Prostate gland (tissue), 2 donors: ENCODE results near the gene MFAP3. TPM values are rescaled to one million over a fixed set of nuclear protein-coding genes. Genes with fewer than 3 reads are reported as not detected.

ENCODE experiments used
- DNase-seq: peaks from one replicate; pipeline ENCODE4 v3.0.0-alpha.2; 2019; ENCODE audit warnings: low spot score
- H3K27ac ChIP-seq, 2 donors: fragments of 200-600 bp; sonication (generic); 2 replicates each; pipeline ENCODE4 v1.5.1; 2017 to 2019
- H3K27me3 ChIP-seq: fragments of 200-600 bp; sonication (generic); replicated peaks from 2 replicates; pipeline ENCODE4 v1.5.1; 2019; ENCODE audit not compliant: insufficient read depth
- H3K36me3 ChIP-seq, 2 donors: fragments of 200-600 bp; sonication (generic); 1 replicate in 1 of 2; 2 replicates in 1 of 2; pipeline versions ENCODE4 v1.5.1 to v1.8.1; 2017 to 2019
- H3K4me1 ChIP-seq: fragments of 200-600 bp; sonication (generic); replicated peaks from 2 replicates; pipeline ENCODE4 v1.5.1; 2019
- H3K4me3 ChIP-seq, 2 donors: fragments of 200-600 bp; sonication (generic); 2 replicates each; pipeline ENCODE4 v1.5.1; 2017 to 2019
- H3K9me3 ChIP-seq: fragments of 200-600 bp; sonication (generic); 2 replicates; pipeline ENCODE4 v1.5.1; 2017
- CTCF ChIP-seq, 4 experiments: fragments of 200-600 bp in 2 of 4; fragments of 450-650 bp in 2 of 4; sonication (generic) in 2 of 4; IDR thresholded peaks; 1 replicate in 3 of 4; 2 replicates in 1 of 4; pipeline ENCODE4 v1.5.1; 2016 to 2019; ENCODE audit warnings: antibody characterized with exemption in 4 of 4, mild to moderate bottlenecking in 2 of 4, moderate library complexity in 2 of 4
- POLR2A ChIP-seq: fragments of 450-650 bp; IDR thresholded peaks from one replicate; pipeline ENCODE4 v1.6.1; 2016; ENCODE audit warnings: antibody characterized with exemption, mild to moderate bottlenecking
- POLR2AphosphoS5 ChIP-seq: sonication (generic); formaldehyde crosslinking; IDR thresholded peaks from one replicate; pipeline ENCODE4 v1.6.1; 2017; ENCODE audit warnings: antibody characterized with exemption
- WGBS: methylation state at CpG from one replicate; pipeline ENCODE4 v1.1.5; 2018; 5-methylcytosine and 5-hydroxymethylcytosine counted together
- intact Hi-C: fragments of 100-400 bp; cut with DNase I; formaldehyde crosslinking; loops from one replicate; pipeline ENCODE4 v1.14.2; 2022
- total RNA-seq, 2 donors: library from RNA; depleted of rRNA; stranded (reverse); fragments of >200 nt; gene quantifications; one replicate each; pipeline ENCODE4 v1.1.0, GENCODE V29; 2016

The MFAP3 gene
- total RNA-seq, 2 donors from 2014 or later = 30.6 to 35.8 TPM

GRCh38 chr5:154038261-154038706 lies 483 bp upstream of the MFAP3 start:
- H3K9me3 ChIP-seq = no peaks in the 10 kb centered on the region
- H3K4me1 ChIP-seq = peaks cover 6% of the 10 kb centered on the region
- no peaks in the 10 kb centered on the region for H3K36me3 ChIP-seq
- no peaks in the 10 kb centered on the region for H3K27me3 ChIP-seq
- intact Hi-C loops = no loop called here
- TF ChIP-seq POLR2A (no peak), CTCF (IDR thresholded peaks at IDR 0.05) (no peak), POLR2AphosphoS5 (no peak)
- under 1% methylated on average over 22 of the region's 22 CpGs for WGBS
- peak; percentile 16 for DNase-seq
- peak overlapping the region; percentile 78 to 80 for H3K27ac ChIP-seq
- peak overlapping the region; percentile 70 to 74 for H3K4me3 ChIP-seq

- H3K27ac ChIP-seq = no peak overlapping the region
- DNase-seq = no peak
- 40% methylated on average over 1 of the region's 1 CpG for WGBS
These were observed 677 bp downstream of the MFAP3 start for GRCh38 chr5:154039458-154039829.

DNA sequence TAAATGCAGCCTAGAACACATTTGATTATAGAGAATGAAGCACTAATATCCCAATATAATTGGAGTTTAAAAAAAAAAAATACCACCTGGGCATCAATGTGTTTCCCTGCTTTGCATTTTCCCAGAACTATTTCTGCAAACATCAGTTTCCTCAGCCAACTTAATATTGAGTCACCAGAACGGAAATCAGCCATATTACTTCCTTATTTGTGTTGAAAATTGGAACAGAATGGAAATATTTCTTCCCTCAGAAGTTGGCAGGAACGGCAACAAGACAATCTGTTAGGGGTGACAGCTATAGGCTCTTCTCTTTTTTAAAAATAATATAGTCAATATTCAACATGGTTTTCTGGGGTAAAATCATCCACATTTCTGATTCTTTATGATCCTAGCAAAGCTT lies 4.0 kb downstream of the MFAP3 start:
- intact Hi-C loops = no loop called here
- Histone ChIP-seq H3K4me3 (no peak overlapping the region), H3K36me3 (no peaks in the 10 kb centered on the region), H3K9me3 (no peaks in the 10 kb centered on the region), H3K27me3 (no peaks in the 10 kb centered on the region), H3K27ac (no peak overlapping the region), H3K4me1 (peaks cover 6% of the 10 kb centered on the region)
- DNase-seq = no peak
- WGBS = 47% methylated on average over 2 of the region's 2 CpGs
- TF ChIP-seq POLR2AphosphoS5 (peak; percentile 12), POLR2A (no peak)

More at GRCh38 chr5:154039458-154039829, 677 bp downstream of the MFAP3 start:
- intact Hi-C loops = no loop called here
- Histone ChIP-seq H3K27me3 (no peaks in the 10 kb centered on the region), H3K36me3 (no peaks in the 10 kb centered on the region), H3K4me1 (peaks cover 6% of the 10 kb centered on the region), H3K9me3 (no peaks in the 10 kb centered on the region), H3K4me3 (peak overlapping the region; percentile 70 to 74)
- TF ChIP-seq CTCF (IDR thresholded peaks at IDR 0.05) = no peak
- no peak for TF ChIP-seq POLR2AphosphoS5
- no peak for TF ChIP-seq POLR2A

- TF ChIP-seq POLR2A (no peak), CTCF (IDR thresholded peaks at IDR 0.05) (no peak), POLR2AphosphoS5 (no peak)
- WGBS = 88% methylated on average over 3 of the region's 3 CpGs
- no peak for DNase-seq
- H3K4me1 ChIP-seq = peaks cover 6% of the 10 kb centered on the region
- no peak overlapping the region for H3K27ac ChIP-seq
- intact Hi-C loops = no loop called here
- no peaks in the 10 kb centered on the region for H3K9me3 ChIP-seq
- H3K4me3 ChIP-seq = no peak overlapping the region
- H3K27me3 ChIP-seq = no peaks in the 10 kb centered on the region
- no peaks in the 10 kb centered on the region for H3K36me3 ChIP-seq
These were observed 5.3 kb downstream of the MFAP3 start for GRCh38 chr5:154044099-154044498.

GRCh38 chr5:154044581-154044980 lies 5.8 kb downstream of the MFAP3 start:
- TF ChIP-seq CTCF (IDR thresholded peaks at IDR 0.05) (no peak), POLR2A (no peak), POLR2AphosphoS5 (no peak)
- intact Hi-C loops = no loop called here
- Histone ChIP-seq H3K27ac (no peak overlapping the region), H3K36me3 (no peaks in the 10 kb centered on the region), H3K27me3 (no peaks in the 10 kb centered on the region), H3K9me3 (no peaks in the 10 kb centered on the region), H3K4me3 (no peak overlapping the region), H3K4me1 (peaks cover 4% of the 10 kb centered on the region)
- WGBS = 97% methylated on average over 2 of the region's 2 CpGs
- DNase-seq = no peak
